ENCODE measurements around the gene HSD17B1.

GRCh38 chr17:42553161-42553818 lies 567 bp downstream of the HSD17B1 start:
- TF ChIP-seq POLR2A (IDR thresholded peaks at IDR 0.05), result no peak
- TF ChIP-seq, protein P1, sequence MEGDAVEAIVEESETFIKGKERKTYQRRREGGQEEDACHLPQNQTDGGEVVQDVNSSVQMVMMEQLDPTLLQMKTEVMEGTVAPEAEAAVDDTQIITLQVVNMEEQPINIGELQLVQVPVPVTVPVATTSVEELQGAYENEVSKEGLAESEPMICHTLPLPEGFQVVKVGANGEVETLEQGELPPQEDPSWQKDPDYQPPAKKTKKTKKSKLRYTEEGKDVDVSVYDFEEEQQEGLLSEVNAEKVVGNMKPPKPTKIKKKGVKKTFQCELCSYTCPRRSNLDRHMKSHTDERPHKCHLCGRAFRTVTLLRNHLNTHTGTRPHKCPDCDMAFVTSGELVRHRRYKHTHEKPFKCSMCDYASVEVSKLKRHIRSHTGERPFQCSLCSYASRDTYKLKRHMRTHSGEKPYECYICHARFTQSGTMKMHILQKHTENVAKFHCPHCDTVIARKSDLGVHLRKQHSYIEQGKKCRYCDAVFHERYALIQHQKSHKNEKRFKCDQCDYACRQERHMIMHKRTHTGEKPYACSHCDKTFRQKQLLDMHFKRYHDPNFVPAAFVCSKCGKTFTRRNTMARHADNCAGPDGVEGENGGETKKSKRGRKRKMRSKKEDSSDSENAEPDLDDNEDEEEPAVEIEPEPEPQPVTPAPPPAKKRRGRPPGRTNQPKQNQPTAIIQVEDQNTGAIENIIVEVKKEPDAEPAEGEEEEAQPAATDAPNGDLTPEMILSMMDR (IDR thresholded peaks at IDR 0.05), result no peak

All from uterus (tissue), 2 donors.